ENCODE results near the gene VWA5B2. TPM values are rescaled to one million over a fixed set of nuclear protein-coding genes. Genes with fewer than 3 reads are reported as not detected.

The VWA5B2 gene
- total RNA-seq = not detected
- long read RNA-seq = 0 reads

- no peak for DNase-seq (ENCODE audit: low spot score)
- intact Hi-C loops (cut with DNase I) = no loop called here
These were observed at the start of gene VWA5B2 for GRCh38 chr3:184229394-184230080. Gene VWA5B2, plus strand, starts transcription at chr3:184229585. Its CDS starts 944 bp downstream, at chr3:184230529.

- no peak for DNase-seq (ENCODE audit: low spot score)
- intact Hi-C loops (cut with DNase I) = no loop called here
These were observed 49.2 kb upstream of the VWA5B2 start for GRCh38 chr3:184180165-184180564.

GRCh38 chr3:184181596-184181995, 47.8 kb upstream of the VWA5B2 start:
- DNase-seq (ENCODE audit: low spot score) = no peak
- intact Hi-C loops (cut with DNase I) = no loop called here

GRCh38 chr3:184183679-184184078, 45.7 kb upstream of the VWA5B2 start:
- intact Hi-C loops (cut with DNase I) = no loop called here
- DNase-seq (ENCODE audit: low spot score) = no peak

- intact Hi-C loops (cut with DNase I) = loop anchor here (1.0 to 5.0 kb wide), 2 partner anchors 10 to 113 kb away; partner anchors contain the start of genes AP2M1 and PSMD2
- no peak for DNase-seq (ENCODE audit: low spot score)
These were observed 44.7 kb upstream of the VWA5B2 start for GRCh38 chr3:184184546-184185230.

DNA sequence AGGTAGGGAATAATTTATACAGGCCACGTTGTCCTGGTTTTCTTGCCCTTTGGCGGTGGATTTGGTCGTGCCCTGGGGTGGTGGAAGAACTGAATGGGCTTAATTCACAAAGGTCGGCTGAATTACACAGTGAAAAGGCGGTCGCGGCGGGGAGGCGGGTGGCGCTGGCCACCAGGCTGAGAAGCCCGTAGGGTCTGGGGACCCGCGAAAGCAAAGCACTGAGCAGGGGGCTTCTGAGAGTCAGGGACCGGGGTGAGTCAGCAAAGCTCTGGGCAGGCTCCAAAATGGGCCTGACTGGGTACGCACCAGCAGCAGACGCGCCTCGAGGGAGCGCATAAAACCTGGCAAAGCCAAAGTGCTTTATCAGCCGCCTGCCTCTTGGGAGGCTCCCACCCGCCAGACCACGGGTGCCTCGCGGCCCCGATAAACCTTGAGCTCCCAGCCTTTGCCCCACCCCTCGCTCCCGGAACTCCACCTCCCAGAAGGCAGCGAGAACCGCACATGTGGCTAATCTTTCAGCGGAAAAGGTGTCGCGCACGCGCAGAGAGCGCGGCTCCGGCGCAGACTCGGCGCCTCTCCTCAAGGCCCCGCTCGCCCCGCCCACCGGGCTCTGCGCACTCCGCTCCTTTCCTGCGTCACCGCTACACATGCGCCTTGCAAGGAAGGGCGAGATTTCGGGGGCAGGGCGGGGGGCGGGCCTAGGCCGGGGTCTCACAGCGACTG, 43.8 kb upstream of the VWA5B2 start:
- DNase-seq (ENCODE audit: low spot score) = peak; percentile 100
- intact Hi-C loops (cut with DNase I) = loop anchor here (1.0 to 5.0 kb wide), 5 partner anchors 11 to 169 kb away; partner anchors contain the start of genes ABCC5, ALG3, AP2M1 and EEF1AKMT4

GRCh38 chr3:184186184-184186901, 43.0 kb upstream of the VWA5B2 start, which contains the start of gene ABCF3:
Gene ABCF3, plus strand, starts transcription at chr3:184186199. Its CDS starts 9 bp downstream, at chr3:184186208.
- DNase-seq (ENCODE audit: low spot score) = no peak

DNA sequence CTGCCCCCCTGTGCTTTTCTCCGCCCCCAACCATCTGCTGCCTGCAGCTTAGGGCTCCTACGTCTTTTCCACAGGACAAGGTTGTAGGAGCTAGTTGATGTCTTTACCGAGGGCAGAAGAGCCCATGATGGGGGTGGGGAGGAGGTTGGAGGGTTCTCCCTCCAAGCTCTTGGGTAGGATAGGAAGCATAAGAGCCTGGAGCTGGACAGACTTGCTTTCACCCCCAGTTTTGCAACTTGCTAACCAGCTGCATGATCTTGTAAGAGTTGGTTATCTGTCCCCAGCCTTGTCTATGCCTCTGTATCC, 42.5 kb upstream of the VWA5B2 start:
- DNase-seq (ENCODE audit: low spot score) = no peak
- intact Hi-C loops (cut with DNase I) = loop anchor here (1.0 to 5.0 kb wide), 4 partner anchors 53 to 170 kb away; partner anchors contain the start of genes ABCC5, ALG3, EEF1AKMT4 and PSMD2

More at GRCh38 chr3:184186184-184186901, 43.0 kb upstream of the VWA5B2 start, which contains the start of gene ABCF3:
- intact Hi-C loops (cut with DNase I) = loop anchor here (1.0 to 5.0 kb wide), 4 partner anchors 52 to 170 kb away; partner anchors contain the start of genes ABCC5, ALG3, EEF1AKMT4 and PSMD2

- no peak for DNase-seq (ENCODE audit: low spot score)
These were observed 41.3 kb upstream of the VWA5B2 start for GRCh38 chr3:184188080-184188479.

DNA sequence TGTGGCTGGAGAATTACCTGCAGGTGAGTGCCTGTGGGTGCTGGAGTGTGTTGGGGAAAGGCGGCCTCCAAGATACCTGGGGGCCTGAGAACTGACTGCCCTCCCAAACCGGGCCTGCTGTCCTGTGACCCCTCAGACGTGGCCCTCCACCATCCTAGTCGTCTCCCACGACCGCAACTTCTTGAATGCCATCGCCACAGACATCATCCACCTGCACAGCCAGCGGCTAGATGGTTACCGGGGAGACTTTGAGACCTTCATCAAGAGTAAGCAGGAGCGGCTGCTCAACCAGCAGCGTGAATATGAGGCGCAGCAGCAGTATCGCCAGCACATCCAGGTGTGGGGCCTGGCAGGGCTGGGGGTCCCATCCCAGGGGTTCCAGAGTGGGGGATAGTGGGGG, 40.0 kb upstream of the VWA5B2 start:
- intact Hi-C loops (cut with DNase I) = loop anchor here (5.0 kb wide), 1 partner anchor 108 kb away; the partner anchor contains the start of gene PSMD2
- DNase-seq (ENCODE audit: low spot score) = no peak

More at GRCh38 chr3:184188080-184188479, 41.3 kb upstream of the VWA5B2 start:
- intact Hi-C loops (cut with DNase I) = loop anchor here (5.0 kb wide), 1 partner anchor 109 kb away; the partner anchor contains the start of gene PSMD2

GRCh38 chr3:184192889-184193288, 36.5 kb upstream of the VWA5B2 start:
- intact Hi-C loops (cut with DNase I) = no loop called here
- DNase-seq (ENCODE audit: low spot score) = no peak

- intact Hi-C loops (cut with DNase I) = no loop called here
- DNase-seq (ENCODE audit: low spot score) = no peak
These were observed 35.3 kb upstream of the VWA5B2 start for GRCh38 chr3:184193991-184194539.

GRCh38 chr3:184196536-184196935, 32.8 kb upstream of the VWA5B2 start:
- intact Hi-C loops (cut with DNase I) = no loop called here
- DNase-seq (ENCODE audit: low spot score) = no peak

DNA sequence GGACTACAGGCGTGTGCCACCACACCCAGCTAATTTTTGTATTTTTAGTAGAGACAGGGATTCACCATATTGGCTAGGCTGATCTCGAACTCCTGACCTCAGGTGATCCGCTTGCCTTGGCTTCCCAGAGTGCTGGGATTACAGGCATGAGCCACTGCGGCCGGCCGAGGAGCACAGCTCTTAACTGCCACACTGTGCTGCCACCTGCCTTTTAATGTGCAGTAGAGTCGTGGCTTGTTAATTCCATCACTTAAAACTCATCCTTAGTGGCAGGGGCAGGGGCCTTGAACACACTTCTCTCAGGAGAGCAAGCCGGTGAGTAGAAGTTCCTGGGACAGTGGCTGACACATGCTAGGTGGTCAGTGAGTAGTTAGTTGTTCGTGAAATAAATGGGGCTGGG, 30.9 kb upstream of the VWA5B2 start:
- intact Hi-C loops (cut with DNase I) = no loop called here
- DNase-seq (ENCODE audit: low spot score) = no peak

DNA sequence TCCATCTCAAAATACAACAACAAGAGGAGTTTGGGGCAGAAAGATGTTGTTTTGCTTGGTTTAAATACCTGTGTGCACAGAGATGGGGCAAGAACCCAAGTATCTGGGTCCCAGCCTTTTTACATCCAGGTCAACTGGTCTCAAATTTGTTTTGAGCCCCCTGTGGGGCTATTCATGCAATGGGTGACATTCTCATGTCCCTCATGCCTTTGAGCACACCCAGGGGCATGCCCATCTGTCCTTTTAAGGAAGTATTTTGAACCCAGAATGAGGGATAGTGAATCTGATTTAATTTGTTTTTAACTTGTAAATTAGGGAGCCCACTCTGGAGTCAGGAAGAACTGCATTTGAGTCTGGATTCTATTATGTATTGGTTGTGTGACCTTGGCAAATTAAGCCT, 28.6 kb upstream of the VWA5B2 start:
- no peak for DNase-seq (ENCODE audit: low spot score)
- intact Hi-C loops (cut with DNase I) = no loop called here

GRCh38 chr3:184203526-184203925, 25.9 kb upstream of the VWA5B2 start:
- intact Hi-C loops (cut with DNase I) = no loop called here
- no peak for DNase-seq (ENCODE audit: low spot score)

- intact Hi-C loops (cut with DNase I) = no loop called here
- DNase-seq (ENCODE audit: low spot score) = no peak
These were observed 20.1 kb upstream of the VWA5B2 start for GRCh38 chr3:184209146-184209923.

GRCh38 chr3:184211297-184211696, 18.1 kb upstream of the VWA5B2 start:
- no peak for DNase-seq (ENCODE audit: low spot score)
- intact Hi-C loops (cut with DNase I) = no loop called here
